Tibial nerve (tissue), 4 donors: ENCODE measurements around the gene NFIA. TPM values are rescaled to one million over a fixed set of nuclear protein-coding genes. Genes with fewer than 3 reads are reported as not detected.

ENCODE experiments used
- DNase-seq, 2 donors: peaks; one replicate each; pipeline ENCODE4 v3.0.0-alpha.2; 2019; ENCODE audit warnings: low spot score in 2 of 2
- H3K27ac ChIP-seq, 4 donors: fragments of 200-600 bp; sonication (generic) in 3 of 4; one replicate each; pipeline ENCODE4 v1.5.1; 2017 to 2019; ENCODE audit warnings: mild to moderate bottlenecking in 1 of 4
- H3K27me3 ChIP-seq, 2 donors: fragments of 200-600 bp; sonication (generic) in 1 of 2; one replicate each; pipeline versions ENCODE4 v1.5.1 to v1.6.0; 2017 to 2019
- H3K36me3 ChIP-seq, 3 donors: fragments of 200-600 bp; sonication (generic); one replicate each; pipeline ENCODE4 v1.5.1; 2018 to 2019
- H3K4me1 ChIP-seq, 4 donors: fragments of 200-600 bp; sonication (generic) in 3 of 4; one replicate each; pipeline ENCODE4 v1.5.1; 2017 to 2019
- H3K4me3 ChIP-seq, 4 donors: fragments of 200-600 bp; sonication (generic) in 3 of 4; one replicate each; pipeline ENCODE4 v1.5.1; 2017 to 2019; ENCODE audit warnings: mild to moderate bottlenecking in 1 of 4, moderate library complexity in 1 of 4
- H3K9me3 ChIP-seq, 4 donors: fragments of 200-600 bp; sonication (generic) in 3 of 4; one replicate each; pipeline ENCODE4 v1.5.1; 2017 to 2019
- CTCF ChIP-seq, 5 experiments: fragments of 200-600 bp in 3 of 5; fragments of 450-650 bp in 2 of 5; sonication (generic) in 3 of 5; IDR thresholded peaks; one replicate each; pipeline ENCODE4 v1.5.1; 2016 to 2019; ENCODE audit warnings: antibody characterized with exemption in 5 of 5, mild to moderate bottlenecking in 3 of 5, moderate library complexity in 2 of 5
- EP300 ChIP-seq, 2 donors: sonication (generic); formaldehyde crosslinking; IDR thresholded peaks; one replicate each; pipeline ENCODE4 v1.6.1; 2017; ENCODE audit warnings: antibody characterized with exemption in 2 of 2, mild to moderate bottlenecking in 1 of 2
- POLR2A ChIP-seq, 2 donors: fragments of 450-650 bp; IDR thresholded peaks; one replicate each; pipeline ENCODE4 v1.6.1; 2017; ENCODE audit warnings: antibody characterized with exemption in 2 of 2, mild to moderate bottlenecking in 2 of 2, moderate library complexity in 2 of 2
- WGBS, 2 donors: methylation state at CpG; one replicate each; pipeline ENCODE4 v1.1.5; 2018; 5-methylcytosine and 5-hydroxymethylcytosine counted together
- total RNA-seq, 4 donors: library from RNA; depleted of rRNA; stranded (reverse); fragments of >200 nt; gene quantifications; one replicate each; pipeline ENCODE4 v1.1.0, GENCODE V29; 2016

The NFIA gene
- total RNA-seq, 4 donors from 2014 or later, result 71.2 to 81.4 (median 75.7) TPM

- Histone ChIP-seq H3K27ac (no peak overlapping the region), H3K27me3 (no peaks in the 10 kb centered on the region), H3K4me3 (no peak overlapping the region), H3K4me1 (peaks cover 0 to 2% (median 0%) of the 10 kb centered on the region in 4 donors), H3K36me3 (peaks cover 0 to 28% (median 0%) of the 10 kb centered on the region in 3 donors), H3K9me3 (no peaks in the 10 kb centered on the region)
- TF ChIP-seq EP300 (IDR thresholded peaks at IDR 0.05) (no peak), CTCF (IDR thresholded peaks at IDR 0.05) (no peak), POLR2A (IDR thresholded peaks at IDR 0.05) (no peak)
- no peak for DNase-seq
- WGBS, 2 donors, result 66% methylated on average over 4 of the region's 4 CpGs
Observed at GRCh38 chr1:61419196-61419595, 336.8 kb downstream of the NFIA start.

- H3K9me3 ChIP-seq, result no peaks in the 10 kb centered on the region
- no peak overlapping the region for H3K4me3 ChIP-seq
- DNase-seq, result no peak
- no peaks in the 10 kb centered on the region for H3K27me3 ChIP-seq
- H3K27ac ChIP-seq, result no peak overlapping the region
- TF ChIP-seq CTCF (IDR thresholded peaks at IDR 0.05), result no peak
- no peak for TF ChIP-seq POLR2A (IDR thresholded peaks at IDR 0.05)
- peaks cover 0 to 5% (median 0%) of the 10 kb centered on the region in 4 donors for H3K4me1 ChIP-seq
- peaks cover 0 to 28% (median 0%) of the 10 kb centered on the region in 3 donors for H3K36me3 ChIP-seq
- WGBS, 2 donors, result 53% methylated on average over 5 of the region's 5 CpGs
Observed at GRCh38 chr1:61419657-61420056, 337.3 kb downstream of the NFIA start.

GRCh38 chr1:61420243-61420642 is 337.9 kb downstream of the NFIA start:
- 62 to 72% methylated on average over 3 of the region's 3 CpGs for WGBS, 2 donors
- no peak overlapping the region for H3K4me3 ChIP-seq
- TF ChIP-seq EP300 (IDR thresholded peaks at IDR 0.05) (no peak), CTCF (IDR thresholded peaks at IDR 0.05) (no peak), POLR2A (IDR thresholded peaks at IDR 0.05) (no peak)
- peaks cover 0 to 28% (median 0%) of the 10 kb centered on the region in 3 donors for H3K36me3 ChIP-seq
- no peak overlapping the region for H3K27ac ChIP-seq
- H3K9me3 ChIP-seq, result no peaks in the 10 kb centered on the region
- H3K4me1 ChIP-seq, result peaks cover 0 to 10% (median 0%) of the 10 kb centered on the region in 4 donors
- no peaks in the 10 kb centered on the region for H3K27me3 ChIP-seq
- DNase-seq, result no peak

- TF ChIP-seq POLR2A (IDR thresholded peaks at IDR 0.05) (no peak), EP300 (IDR thresholded peaks at IDR 0.05) (no peak), CTCF (IDR thresholded peaks at IDR 0.05) (no peak)
- H3K4me1 ChIP-seq, result peaks cover 0 to 14% (median 0%) of the 10 kb centered on the region in 4 donors
- 90 to 95% methylated on average over 14 of the region's 14 CpGs for WGBS, 2 donors
- no peak for DNase-seq
- H3K36me3 ChIP-seq, result peaks cover 0 to 28% (median 0%) of the 10 kb centered on the region in 3 donors
- no peak overlapping the region for H3K27ac ChIP-seq
- no peak overlapping the region for H3K4me3 ChIP-seq
- no peaks in the 10 kb centered on the region for H3K27me3 ChIP-seq
- H3K9me3 ChIP-seq, result no peaks in the 10 kb centered on the region
Observed at GRCh38 chr1:61420909-61421835, 338.8 kb downstream of the NFIA start.

GRCh38 chr1:61423643-61424042 is 341.3 kb downstream of the NFIA start:
- no peak for DNase-seq
- Histone ChIP-seq H3K36me3 (peaks cover 0 to 21% (median 0%) of the 10 kb centered on the region in 3 donors), H3K4me1 (peaks cover 0 to 27% (median 0%) of the 10 kb centered on the region in 4 donors), H3K9me3 (no peaks in the 10 kb centered on the region), H3K27ac (no peak overlapping the region), H3K4me3 (no peak overlapping the region), H3K27me3 (no peaks in the 10 kb centered on the region)
- TF ChIP-seq CTCF (IDR thresholded peaks at IDR 0.05) (no peak), EP300 (IDR thresholded peaks at IDR 0.05) (no peak), POLR2A (IDR thresholded peaks at IDR 0.05) (no peak)
